IPS-NIHi11 (cell line): ENCODE data around the gene OR11A1.

Experiments
- DNase-seq: peaks from one replicate; pipeline ENCODE4 v3.0.0; 2012; ENCODE audit warnings: mixed read lengths, low spot score

Gene OR11A1

GRCh38 chr6:29388533-29388932 lies 68.3 kb downstream of the OR11A1 start:
- DNase-seq, result no peak

- DNase-seq, result peak; percentile 20
These were observed 80.9 kb downstream of the OR11A1 start for GRCh38 chr6:29376003-29376402.
